Measurements from ENCODE around the gene CFAP70. TPM values are rescaled to one million over a fixed set of nuclear protein-coding genes. Genes with fewer than 3 reads are reported as not detected.
A peak's percentile ranks its signal among the peaks of the same experiment; 100 is the strongest.
"Not testable (repeated sequence)": the region's sequence is repeated elsewhere in the genome, so short reads cannot be mapped to it uniquely, and the experiment has no call there.

The CFAP70 gene
- 1.3 TPM for total RNA-seq
- 1 to 10 TPM in 6 of 8 donors, under 1 TPM in 2; 0.77 to 2.6 (median 1.4) TPM for polyA plus RNA-seq (ENCODE audit: insufficient read depth in 1 of 8, insufficient read length in 8 of 8, low replicate concordance in 1 of 8)
- long read RNA-seq, donor 1, result 0 reads
- long read RNA-seq, donor 2, result 0 reads
- long read RNA-seq, donor 3, result 0 reads
- long read RNA-seq, donor 4, result 0 reads
- long read RNA-seq, donor 5, result 0 reads
- long read RNA-seq, donor 6, result 0 reads
- long read RNA-seq, donor 7, result 0 reads
- long read RNA-seq, donor 8, result 0 reads
- long read RNA-seq, donor 9, result 0 reads
- long read RNA-seq, donor 10, result 0 reads
- long read RNA-seq, donor 11, result 0 reads

GRCh38 chr10:73358331-73359279 is at the start of gene CFAP70:
CFAP70 (minus strand) TSS chr10:73358864; CDS start chr10:73354796, 4,068 bp downstream.
- H3K36me3 ChIP-seq (ENCODE audit: control insufficient read depth, insufficient read depth, low read length), result no peaks in the 10 kb centered on the region
- H3K4me1 ChIP-seq (ENCODE audit: control insufficient read depth, insufficient read depth, low read length), result peaks cover 7% of the 10 kb centered on the region
- DNase-seq, result peak; percentile 99
- 0% methylated on average over 28 of the region's 45 CpGs for WGBS (ENCODE audit: insufficient coverage)
- peaks cover 3% of the 10 kb centered on the region for H3K27me3 ChIP-seq (ENCODE audit: control insufficient read depth, insufficient read depth, low read length)
- peak within 1 kb of the TSS; percentile 93 for H3K4me3 ChIP-seq (ENCODE audit: low read length)
- no peaks in the 10 kb centered on the region for H3K9me3 ChIP-seq (replicated peaks; ENCODE audit: control insufficient read depth, low read depth, low read length)
- H3K27ac ChIP-seq (ENCODE audit: low read length), result peak within 1 kb of the TSS; percentile 62

GRCh38 chr10:73408061-73408460 is 49.4 kb upstream of the CFAP70 start:
- no peak overlapping the region for H3K4me3 ChIP-seq (ENCODE audit: low read length)
- no peaks in the 10 kb centered on the region for H3K9me3 ChIP-seq (replicated peaks; ENCODE audit: control insufficient read depth, low read depth, low read length)
- H3K27ac ChIP-seq (ENCODE audit: low read length), result no peak overlapping the region
- H3K27me3 ChIP-seq (ENCODE audit: control insufficient read depth, insufficient read depth, low read length), result no peaks in the 10 kb centered on the region
- WGBS (ENCODE audit: insufficient coverage), result 100% methylated on average over 2 of the region's 5 CpGs
- H3K4me1 ChIP-seq (ENCODE audit: control insufficient read depth, insufficient read depth, low read length), result peaks cover 8% of the 10 kb centered on the region
- no peak for DNase-seq
- peaks cover 4% of the 10 kb centered on the region for H3K36me3 ChIP-seq (ENCODE audit: control insufficient read depth, insufficient read depth, low read length)

DNA sequence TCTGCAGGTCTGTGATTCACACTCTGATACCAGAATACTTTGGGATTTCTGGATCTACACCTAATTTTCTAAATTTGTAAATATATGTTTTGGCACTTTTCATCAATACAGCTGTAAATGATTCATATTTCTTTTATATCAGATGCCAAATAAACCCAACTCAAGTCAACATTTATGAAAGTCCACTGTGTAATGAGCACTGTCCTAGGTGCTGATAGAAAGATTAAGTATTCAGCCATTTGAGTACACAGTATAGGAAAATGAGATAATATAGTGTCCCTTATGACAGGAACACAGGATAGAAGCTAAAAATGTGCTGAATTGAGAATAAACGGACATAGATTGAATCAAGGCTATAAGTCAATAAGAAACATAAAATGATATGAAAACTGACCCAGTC is 48.8 kb upstream of the CFAP70 start:
- Histone ChIP-seq H3K36me3 (ENCODE audit: control insufficient read depth, insufficient read depth, low read length) (peaks cover 4% of the 10 kb centered on the region), H3K4me1 (ENCODE audit: control insufficient read depth, insufficient read depth, low read length) (peaks cover 2% of the 10 kb centered on the region), H3K27ac (ENCODE audit: low read length) (no peak overlapping the region), H3K27me3 (ENCODE audit: control insufficient read depth, insufficient read depth, low read length) (no peaks in the 10 kb centered on the region), H3K4me3 (ENCODE audit: low read length) (no peak overlapping the region), H3K9me3 (replicated peaks; ENCODE audit: control insufficient read depth, low read depth, low read length) (no peaks in the 10 kb centered on the region)
- DNase-seq, result no peak
- no CpG with 5 or more reads among the region's 1 CpG for WGBS (ENCODE audit: insufficient coverage)

DNA sequence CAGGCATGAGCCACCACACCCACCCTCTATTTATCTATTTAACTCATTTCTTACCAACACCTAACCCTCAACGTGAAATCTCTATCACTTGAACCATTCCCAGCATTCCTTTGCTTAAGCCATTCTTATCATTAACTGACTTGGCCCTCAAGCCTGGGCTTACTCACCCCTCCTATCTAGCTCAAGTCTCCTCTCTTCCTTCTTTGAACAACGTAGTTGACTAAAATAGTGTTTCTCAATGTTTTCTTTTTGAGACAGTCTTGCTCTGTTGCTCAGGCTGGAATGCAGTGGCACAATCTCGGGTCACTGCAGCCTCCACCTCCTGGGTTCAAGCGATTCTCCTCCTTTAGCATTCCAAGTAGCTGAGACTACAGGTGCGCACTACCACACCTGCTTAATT is 48.2 kb upstream of the CFAP70 start:
- Histone ChIP-seq H3K27me3 (ENCODE audit: control insufficient read depth, insufficient read depth, low read length) (no peaks in the 10 kb centered on the region), H3K4me1 (ENCODE audit: control insufficient read depth, insufficient read depth, low read length) (no peaks in the 10 kb centered on the region), H3K4me3 (ENCODE audit: low read length) (no peak overlapping the region), H3K9me3 (replicated peaks; ENCODE audit: control insufficient read depth, low read depth, low read length) (no peaks in the 10 kb centered on the region), H3K27ac (ENCODE audit: low read length) (no peak overlapping the region), H3K36me3 (ENCODE audit: control insufficient read depth, insufficient read depth, low read length) (peaks cover 4% of the 10 kb centered on the region)
- WGBS (ENCODE audit: insufficient coverage), result 89% methylated on average over 5 of the region's 5 CpGs
- DNase-seq, result no peak

DNA sequence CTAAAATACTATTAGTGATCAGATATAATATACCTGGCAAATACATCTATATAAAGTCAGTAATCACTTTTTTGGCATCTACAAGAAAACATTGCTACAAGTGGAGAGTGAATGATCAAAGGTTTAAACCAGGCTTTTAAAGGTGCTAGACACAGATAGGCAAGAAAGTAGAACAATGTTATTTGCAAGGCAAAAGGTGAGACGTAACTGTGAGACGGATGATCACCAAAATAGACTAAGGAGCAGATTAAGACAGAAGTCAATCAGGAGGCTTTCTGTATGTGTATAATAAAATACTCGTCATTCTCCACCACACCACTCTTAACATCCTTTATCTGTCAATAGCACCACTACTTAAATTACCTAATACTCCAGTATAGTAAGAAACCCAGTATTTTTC is 46.9 kb upstream of the CFAP70 start:
- Histone ChIP-seq H3K4me3 (ENCODE audit: low read length) (no peak overlapping the region), H3K4me1 (ENCODE audit: control insufficient read depth, insufficient read depth, low read length) (no peaks in the 10 kb centered on the region), H3K27me3 (ENCODE audit: control insufficient read depth, insufficient read depth, low read length) (no peaks in the 10 kb centered on the region), H3K9me3 (replicated peaks; ENCODE audit: control insufficient read depth, low read depth, low read length) (no peaks in the 10 kb centered on the region), H3K36me3 (ENCODE audit: control insufficient read depth, insufficient read depth, low read length) (peaks cover 5% of the 10 kb centered on the region), H3K27ac (ENCODE audit: low read length) (no peak overlapping the region)
- no peak for DNase-seq
- no CpG with 5 or more reads among the region's 3 CpGs for WGBS (ENCODE audit: insufficient coverage)

- H3K27me3 ChIP-seq (ENCODE audit: control insufficient read depth, insufficient read depth, low read length), result no peaks in the 10 kb centered on the region
- H3K36me3 ChIP-seq (ENCODE audit: control insufficient read depth, insufficient read depth, low read length), result peaks cover 7% of the 10 kb centered on the region
- no peak overlapping the region for H3K27ac ChIP-seq (ENCODE audit: low read length)
- no peak overlapping the region for H3K4me3 ChIP-seq (ENCODE audit: low read length)
- DNase-seq, result no peak
- 83% methylated on average over 1 of the region's 9 CpGs for WGBS (ENCODE audit: insufficient coverage)
- no peaks in the 10 kb centered on the region for H3K9me3 ChIP-seq (replicated peaks; ENCODE audit: control insufficient read depth, low read depth, low read length)
- no peaks in the 10 kb centered on the region for H3K4me1 ChIP-seq (ENCODE audit: control insufficient read depth, insufficient read depth, low read length)
Measured at GRCh38 chr10:73404690-73405089, 46.0 kb upstream of the CFAP70 start.

DNA sequence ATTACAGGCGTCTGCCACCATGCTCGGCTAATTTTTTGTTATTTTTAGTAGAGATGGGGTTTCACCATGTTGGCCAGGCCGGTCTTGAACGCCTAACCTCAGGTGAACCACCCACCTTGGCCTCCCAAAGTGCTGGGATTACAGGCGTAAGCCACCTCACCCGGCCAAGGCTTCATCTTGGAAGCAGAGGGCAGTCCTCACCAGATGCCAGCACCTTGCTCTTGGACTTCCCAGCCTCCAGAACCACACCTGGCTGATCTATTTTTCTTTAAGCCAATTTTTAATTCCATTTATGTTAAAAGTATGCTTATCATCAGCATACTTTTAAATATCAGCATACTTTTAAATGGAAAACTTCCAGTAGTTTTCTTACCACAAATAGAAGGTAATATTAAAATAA is 43.0 kb upstream of the CFAP70 start:
- no peak for DNase-seq
- H3K36me3 ChIP-seq (ENCODE audit: control insufficient read depth, insufficient read depth, low read length), result peaks cover 14% of the 10 kb centered on the region
- H3K27me3 ChIP-seq (ENCODE audit: control insufficient read depth, insufficient read depth, low read length), result no peaks in the 10 kb centered on the region
- no peak overlapping the region for H3K27ac ChIP-seq (ENCODE audit: low read length)
- no peak overlapping the region for H3K4me3 ChIP-seq (ENCODE audit: low read length)
- H3K4me1 ChIP-seq (ENCODE audit: control insufficient read depth, insufficient read depth, low read length), result no peaks in the 10 kb centered on the region
- WGBS (ENCODE audit: insufficient coverage), result 94% methylated on average over 6 of the region's 6 CpGs
- H3K9me3 ChIP-seq (replicated peaks; ENCODE audit: control insufficient read depth, low read depth, low read length), result no peaks in the 10 kb centered on the region

DNA sequence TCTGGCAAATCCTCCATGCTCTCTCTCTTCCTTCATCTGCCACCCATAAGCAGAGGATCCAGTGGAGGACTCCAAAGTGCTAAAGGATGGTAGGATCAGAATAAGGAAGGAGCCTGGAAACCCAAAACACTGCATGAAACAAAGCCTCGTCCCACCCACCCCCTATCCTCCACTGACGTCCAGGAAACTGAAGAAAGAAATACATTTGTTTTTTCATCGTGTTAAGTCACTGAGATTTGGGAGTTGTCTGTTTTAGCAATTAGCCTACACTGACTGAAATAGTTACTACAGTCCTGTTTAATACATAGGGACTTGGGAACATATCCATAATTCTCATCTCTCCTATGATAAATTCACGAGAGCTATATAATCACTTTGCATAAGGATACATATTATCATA is 40.4 kb upstream of the CFAP70 start:
- WGBS (ENCODE audit: insufficient coverage), result no CpG with 5 or more reads among the region's 4 CpGs
- H3K4me1 ChIP-seq (ENCODE audit: control insufficient read depth, insufficient read depth, low read length), result no peaks in the 10 kb centered on the region
- peak overlapping the region; percentile 24 for H3K27ac ChIP-seq (ENCODE audit: low read length)
- H3K36me3 ChIP-seq (ENCODE audit: control insufficient read depth, insufficient read depth, low read length), result peaks cover 23% of the 10 kb centered on the region
- no peaks in the 10 kb centered on the region for H3K27me3 ChIP-seq (ENCODE audit: control insufficient read depth, insufficient read depth, low read length)
- no peak overlapping the region for H3K4me3 ChIP-seq (ENCODE audit: low read length)
- peak; percentile 54 for DNase-seq
- H3K9me3 ChIP-seq (replicated peaks; ENCODE audit: control insufficient read depth, low read depth, low read length), result no peaks in the 10 kb centered on the region

DNA sequence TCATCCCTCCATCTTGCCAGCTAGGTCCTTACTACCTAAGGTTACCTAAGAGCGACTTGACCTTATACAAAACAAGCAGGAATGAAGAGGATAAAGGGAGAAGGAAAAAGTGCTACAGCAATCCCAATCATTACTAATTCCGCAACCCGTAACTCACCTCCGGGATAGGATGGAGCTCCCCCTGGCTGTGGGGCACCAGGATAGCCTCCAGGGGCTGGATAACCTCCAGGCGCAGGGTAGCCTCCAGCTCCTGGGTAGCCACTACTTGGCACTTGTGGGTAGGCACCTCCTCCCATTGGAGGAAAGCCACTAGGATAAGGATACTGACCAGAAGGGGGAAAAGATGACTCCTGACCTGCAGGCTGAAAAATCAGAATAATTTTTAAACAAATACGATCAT is 39.4 kb upstream of the CFAP70 start:
- DNase-seq, result no peak
- Histone ChIP-seq H3K27me3 (ENCODE audit: control insufficient read depth, insufficient read depth, low read length) (no peaks in the 10 kb centered on the region), H3K36me3 (ENCODE audit: control insufficient read depth, insufficient read depth, low read length) (peaks cover 23% of the 10 kb centered on the region), H3K4me3 (ENCODE audit: low read length) (no peak overlapping the region), H3K27ac (ENCODE audit: low read length) (no peak overlapping the region), H3K9me3 (replicated peaks; ENCODE audit: control insufficient read depth, low read depth, low read length) (no peaks in the 10 kb centered on the region), H3K4me1 (ENCODE audit: control insufficient read depth, insufficient read depth, low read length) (no peaks in the 10 kb centered on the region)
- WGBS (ENCODE audit: insufficient coverage), result 100% methylated on average over 1 of the region's 6 CpGs

DNA sequence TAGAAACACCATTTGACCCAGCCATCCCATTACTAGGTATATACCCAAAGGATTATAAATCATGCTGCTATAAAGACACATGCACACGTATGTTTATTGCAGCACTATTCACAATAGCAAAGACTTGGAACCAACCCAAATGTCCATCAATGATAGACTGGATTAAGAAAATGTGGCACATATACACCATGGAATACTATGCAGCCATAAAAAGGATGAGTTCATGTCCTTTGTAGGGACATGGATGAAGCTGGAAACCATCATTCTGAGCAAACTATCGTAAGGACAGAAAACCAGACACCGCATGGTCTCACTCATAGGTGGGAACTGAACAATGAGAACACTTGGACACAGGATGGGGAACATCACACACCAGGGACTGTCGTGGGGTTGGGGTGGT is 35.7 kb upstream of the CFAP70 start:
- H3K36me3 ChIP-seq (ENCODE audit: control insufficient read depth, insufficient read depth, low read length), result peaks cover 27% of the 10 kb centered on the region
- 100% methylated on average over 1 of the region's 4 CpGs for WGBS (ENCODE audit: insufficient coverage)
- DNase-seq; H3K9me3 ChIP-seq (replicated peaks; ENCODE audit: control insufficient read depth, low read depth, low read length); H3K27me3 ChIP-seq (ENCODE audit: control insufficient read depth, insufficient read depth, low read length); H3K4me3 ChIP-seq (ENCODE audit: low read length); H3K4me1 ChIP-seq (ENCODE audit: control insufficient read depth, insufficient read depth, low read length); H3K27ac ChIP-seq (ENCODE audit: low read length): not testable (repeated sequence)

All from muscle of leg (tissue), 16 donors.